Right lobe of liver (tissue), 6 donors: ENCODE results near the gene ASXL1. TPM values are rescaled to one million over a fixed set of nuclear protein-coding genes. Genes with fewer than 3 reads are reported as not detected.

Experiments used
- ATAC-seq, 4 donors: fragments of 200-7000 bp; cut with Tn5 transposase; one replicate each; pipeline ENCODE4 v1.9.1; 2020; ENCODE audit warnings: mild to moderate bottlenecking in 4 of 4, moderate library complexity in 4 of 4
- DNase-seq, 3 donors: peaks; one replicate each; pipeline ENCODE4 v3.0.0-alpha.2; 2020
- H3K27ac ChIP-seq, 3 donors: fragments of 200-600 bp; one replicate each; pipeline ENCODE4 v1.8.0; 2022
- H3K27me3 ChIP-seq, 2 donors: fragments of 200-600 bp; one replicate each; pipeline ENCODE4 v1.8.0; 2022
- H3K36me3 ChIP-seq, 4 donors: fragments of 200-600 bp; sonication (generic) in 1 of 4; one replicate each; pipeline versions ENCODE4 v1.5.1 to v1.8.0; 2017 to 2022; ENCODE audit warnings: control low read depth in 1 of 4
- H3K4me1 ChIP-seq, 4 donors: fragments of 200-600 bp; sonication (generic) in 1 of 4; one replicate each; pipeline versions ENCODE4 v1.5.1 to v1.8.0; 2017 to 2022; ENCODE audit warnings: control low read depth in 1 of 4
- H3K4me3 ChIP-seq, 3 donors: fragments of 200-600 bp; one replicate each; pipeline ENCODE4 v1.8.0; 2022
- H3K9me3 ChIP-seq, 4 donors: fragments of 200-600 bp; sonication (generic) in 1 of 4; one replicate each; pipeline versions ENCODE4 v1.5.1 to v1.8.0; 2017 to 2022; ENCODE audit warnings: control low read depth in 1 of 4
- CTCF ChIP-seq, 4 donors: fragments of 200-600 bp in 3 of 4; fragments of 450-650 bp in 1 of 4; IDR thresholded peaks; one replicate each; pipeline versions ENCODE4 v1.5.1 to v1.8.0; 2016 to 2022; ENCODE audit warnings: antibody characterized with exemption in 4 of 4, mild to moderate bottlenecking in 2 of 4
- POLR2A ChIP-seq: fragments of 450-650 bp; IDR thresholded peaks from one replicate; pipeline ENCODE4 v1.6.1; 2017; ENCODE audit warnings: antibody characterized with exemption, mild to moderate bottlenecking
- WGBS: methylation state at CpG from one replicate; pipeline ENCODE4 v1.1.6; 2018; ENCODE audit warnings: low coverage, low lambda C conversion rate; ENCODE audit not compliant: insufficient coverage; ENCODE audit errors: missing lambda C conversion rate; 5-methylcytosine and 5-hydroxymethylcytosine counted together
- intact Hi-C, 2 donors: fragments of 100-400 bp; cut with DNase I; formaldehyde crosslinking; loops; one replicate each; pipeline versions ENCODE4 v1.11.2 to v1.14.1; 2022
- total RNA-seq, 6 experiments: library from RNA; depleted of rRNA in 2 of 6; stranded (reverse); fragments of >200 nt in 2 of 6; fragmentation: NEBNext Ultra II Directional in 3 of 6; extraction: Animal tissue kit (Norgen Biotek cat#: 25700) in 3 of 6; gene quantifications; one replicate each; pipeline versions ENCODE4 v1.1.0 to v1.2.4, GENCODE V29; 2016 to 2023
- donor health status: DM: no; HTN: yes; CAD: no.
- donor health status: DM: no; HTN: no; CAD: no.
- donor health status: DM: no; HTN: no; CAD: no.
- donor health status: DM: no; HTN: yes; CAD: no.
- donor health status: DM: no; HTN: yes; CAD: no.

ASXL1 gene
- total RNA-seq, 6 experiments from 2014 or later: 18.9 to 41.8 (median 26.0) TPM

GRCh38 chr20:32359633-32360332 lies 1.7 kb downstream of the ASXL1 start:
- H3K27ac ChIP-seq: peak overlapping the region; percentile 84 to 97 (median 94)
- no peaks in the 10 kb centered on the region for H3K36me3 ChIP-seq
- peaks cover 0 to 37% (median 13%) of the 10 kb centered on the region in 4 donors for H3K4me1 ChIP-seq
- intact Hi-C loops: loop anchor here in 1 of 2 donors (10.0 kb wide), 1 partner anchor 95 kb away; no protein-coding TSS in a partner anchor
- TF ChIP-seq CTCF (IDR thresholded peaks at IDR 0.05) (no peak), POLR2A (no peak)
- H3K27me3 ChIP-seq: no peaks in the 10 kb centered on the region
- WGBS: 4% methylated on average over 11 of the region's 11 CpGs
- H3K4me3 ChIP-seq: peak overlapping the region; percentile 87 to 96 (median 92)
- ATAC-seq (no peak), DNase-seq (no peak)
- no peaks in the 10 kb centered on the region for H3K9me3 ChIP-seq

DNA sequence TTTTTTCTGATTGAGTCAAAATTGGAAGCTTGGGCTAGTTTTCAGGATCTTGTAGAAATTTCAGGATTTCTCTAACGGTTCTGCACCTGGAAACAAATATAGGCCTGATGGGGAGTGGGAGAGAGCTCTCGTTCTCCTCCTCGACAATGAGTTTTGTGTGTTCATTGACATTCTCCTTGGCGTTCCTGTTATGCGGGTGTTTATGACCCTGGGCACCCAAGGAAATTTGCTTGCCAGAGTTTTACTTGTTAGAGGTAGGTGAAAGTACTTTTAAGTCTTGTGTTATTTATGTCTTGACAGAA lies 2.2 kb downstream of the ASXL1 start:
- ATAC-seq (no peak), DNase-seq (no peak)
- 1% methylated on average over 5 of the region's 5 CpGs for WGBS
- Histone ChIP-seq H3K9me3 (no peaks in the 10 kb centered on the region), H3K27me3 (no peaks in the 10 kb centered on the region), H3K36me3 (no peaks in the 10 kb centered on the region), H3K4me3 (peak overlapping the region; percentile 87 to 96 (median 92)), H3K4me1 (peaks cover 0 to 40% (median 13%) of the 10 kb centered on the region in 4 donors), H3K27ac (peak overlapping the region in 1 of 3 donors; percentile 97)
- intact Hi-C loops: no loop called here
- TF ChIP-seq POLR2A (no peak), CTCF (IDR thresholded peaks at IDR 0.05) (no peak)

GRCh38 chr20:32362901-32363364 lies 4.8 kb downstream of the ASXL1 start:
- no peak for ATAC-seq
- 25% methylated on average over 4 of the region's 4 CpGs for WGBS
- Histone ChIP-seq H3K4me1 (peaks cover 0 to 57% (median 25%) of the 10 kb centered on the region in 4 donors), H3K9me3 (no peaks in the 10 kb centered on the region), H3K36me3 (no peaks in the 10 kb centered on the region), H3K4me3 (no peak overlapping the region), H3K27ac (no peak overlapping the region), H3K27me3 (no peaks in the 10 kb centered on the region)
- no peak for DNase-seq
- intact Hi-C loops: no loop called here
- TF ChIP-seq CTCF (IDR thresholded peaks at IDR 0.05): no peak
- no peak for TF ChIP-seq POLR2A

DNA sequence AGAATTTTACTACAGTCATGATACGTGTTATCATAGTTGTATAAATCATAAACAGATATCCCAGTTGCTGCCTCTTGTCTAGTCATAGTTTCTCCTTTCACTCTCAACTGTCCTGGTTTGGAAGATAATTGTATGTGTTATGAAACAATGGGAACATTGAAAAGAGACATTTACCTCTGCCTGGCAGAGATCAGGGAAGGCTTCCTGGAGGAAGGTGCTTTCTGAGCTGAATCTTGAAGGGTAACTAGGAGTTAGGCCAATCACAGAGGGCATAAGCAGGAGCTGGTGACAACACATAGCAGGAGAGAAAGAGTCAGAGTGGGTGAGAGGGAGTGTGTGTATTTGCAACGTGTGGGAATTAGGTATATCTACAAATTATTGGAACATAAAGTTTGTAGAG lies 5.4 kb downstream of the ASXL1 start:
- WGBS: 79% methylated on average over 2 of the region's 2 CpGs
- ATAC-seq: no peak
- no peak for DNase-seq
- Histone ChIP-seq H3K9me3 (no peaks in the 10 kb centered on the region), H3K27me3 (no peaks in the 10 kb centered on the region), H3K4me3 (no peak overlapping the region), H3K27ac (no peak overlapping the region), H3K4me1 (peaks cover 0 to 62% (median 26%) of the 10 kb centered on the region in 4 donors), H3K36me3 (no peaks in the 10 kb centered on the region)
- TF ChIP-seq POLR2A (no peak), CTCF (IDR thresholded peaks at IDR 0.05) (no peak)
- intact Hi-C loops: no loop called here
